Bladder microvascular endothelial cell (primary cell): Measurements from ENCODE around the gene RRM2. TPM values are rescaled to one million over a fixed set of nuclear protein-coding genes. Genes with fewer than 3 reads are reported as not detected.

Experiments used
- total RNA-seq: library from RNA; depleted of rRNA; stranded (reverse); fragments of >200 nt; gene quantifications from 2 replicates; pipeline ENCODE4 v1.2.3, GENCODE V29; 2014

RRM2 gene
- total RNA-seq = 38.2 and 38.6 TPM in 2 replicates

DNA sequence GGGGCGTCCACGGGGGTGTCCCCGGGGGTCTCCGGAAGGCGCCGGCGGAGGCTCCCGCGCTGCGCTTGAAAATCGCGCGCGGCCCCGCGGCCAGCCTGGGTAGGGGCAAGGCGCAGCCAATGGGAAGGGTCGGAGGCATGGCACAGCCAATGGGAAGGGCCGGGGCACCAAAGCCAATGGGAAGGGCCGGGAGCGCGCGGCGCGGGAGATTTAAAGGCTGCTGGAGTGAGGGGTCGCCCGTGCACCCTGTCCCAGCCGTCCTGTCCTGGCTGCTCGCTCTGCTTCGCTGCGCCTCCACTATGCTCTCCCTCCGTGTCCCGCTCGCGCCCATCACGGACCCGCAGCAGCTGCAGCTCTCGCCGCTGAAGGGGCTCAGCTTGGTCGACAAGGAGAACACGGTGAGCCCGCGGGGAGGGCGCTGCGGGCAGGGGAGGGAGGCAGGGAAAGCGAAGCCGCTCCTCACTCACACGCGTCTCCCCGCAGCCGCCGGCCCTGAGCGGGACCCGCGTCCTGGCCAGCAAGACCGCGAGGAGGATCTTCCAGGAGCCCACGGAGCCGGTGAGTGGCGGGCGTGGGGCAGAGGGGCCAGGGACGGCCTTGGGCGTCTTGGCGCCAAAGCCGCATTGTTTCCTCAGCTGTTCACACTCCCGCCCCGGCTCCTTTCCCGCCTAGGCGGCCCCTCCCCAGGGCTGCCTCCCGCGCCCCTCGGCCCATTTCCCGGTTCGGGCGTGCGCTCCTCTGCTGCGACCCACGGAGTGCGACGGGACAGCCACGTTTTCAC, at the start of gene RRM2:
TSS of gene RRM2 (plus strand) at position 240 of the 781 bp plus-strand sequence. CDS start at position 300, 60 bp downstream.

DNA sequence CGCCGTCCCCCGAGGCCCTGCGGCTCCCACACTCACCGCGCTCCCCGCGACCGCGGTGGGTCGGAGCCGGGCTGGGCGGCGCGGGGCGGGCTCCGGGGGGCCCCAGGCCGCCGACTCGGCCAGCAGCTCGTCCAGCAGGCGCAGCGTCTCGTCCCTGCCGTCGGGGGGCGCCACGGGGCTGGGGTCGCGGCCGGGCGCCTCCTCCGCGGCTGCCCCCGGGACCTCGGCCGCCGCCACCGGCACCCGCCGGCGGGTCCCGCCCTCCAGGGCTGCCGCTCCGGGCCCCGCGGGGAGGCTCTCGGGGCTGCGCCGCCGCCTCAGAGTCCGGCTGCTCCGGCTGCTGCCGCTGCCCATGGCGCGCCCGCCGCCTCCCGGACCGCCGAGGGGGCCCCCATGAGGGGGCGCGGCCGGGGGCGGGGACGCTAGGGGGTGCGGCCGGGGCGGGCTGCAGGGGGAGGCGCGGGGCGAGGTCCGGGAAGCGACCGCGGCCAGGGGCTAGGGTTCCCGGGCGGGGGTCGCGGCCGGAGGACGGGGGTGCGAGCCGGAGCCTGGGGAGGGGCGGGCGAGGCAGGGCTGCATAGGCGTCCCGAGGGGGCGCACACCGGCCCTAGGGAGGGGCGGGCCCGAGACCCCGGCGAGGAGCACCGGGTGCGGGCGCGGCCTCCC, 42.5 kb upstream of the RRM2 start, which contains the start of gene CYS1:
TSS of gene CYS1 (minus strand) at position 542 of the 666 bp plus-strand sequence. CDS start at position 354, 188 bp downstream.

Other genes with a start within 250 kb of the RRM2 start
- gene GRHL1, start 171.0 kb upstream of the RRM2 start, total RNA-seq = 0.16 and 1.3 TPM in 2 replicates
- 4.7 and 10.1 TPM in 2 replicates for gene KLF11, start 79.2 kb upstream of the RRM2 start, total RNA-seq
- gene CYS1, start 42.3 kb upstream of the RRM2 start, total RNA-seq = 0.16 TPM in 1 of 2 replicates, not detected in the other
- gene HPCAL1, start 180.2 kb downstream of the RRM2 start, total RNA-seq = 48.4 and 61.9 TPM in 2 replicates